Activated CD4-positive, alpha-beta T cell treated with anti-CD3 and anti-CD28 coated beads, Interleukin-2, amount 50 U/mL, for 24 hours (primary cell): ENCODE data around the gene RIPPLY2.
A peak's percentile ranks its signal among the peaks of the same experiment; 100 is the strongest.

ENCODE experiments used
- DNase-seq, 2 donors: peaks; one replicate each; pipeline ENCODE4 v3.0.0-alpha.2; 2020; ENCODE audit warnings: low read depth in 1 of 2, low spot score in 1 of 2

The RIPPLY2 gene

GRCh38 chr6:83859410-83860358 lies 6.5 kb downstream of the RIPPLY2 start, which contains the start of gene CYB5R4:
CYB5R4 (plus strand) TSS chr6:83859689; CDS start chr6:83859783, 94 bp downstream.
- DNase-seq, result peak; percentile 80 to 89

GRCh38 chr6:83860359-83860755 lies 7.2 kb downstream of the RIPPLY2 start:
- DNase-seq, result no peak

- no peak for DNase-seq
Observed at GRCh38 chr6:83860782-83861495, 7.8 kb downstream of the RIPPLY2 start.

GRCh38 chr6:83862776-83863471 lies 9.8 kb downstream of the RIPPLY2 start:
- DNase-seq, result no peak

GRCh38 chr6:83867043-83867442 lies 13.9 kb downstream of the RIPPLY2 start:
- DNase-seq, result no peak

- DNase-seq, result no peak
Observed at GRCh38 chr6:83867527-83868161, 14.5 kb downstream of the RIPPLY2 start.

GRCh38 chr6:83868639-83869038 lies 15.5 kb downstream of the RIPPLY2 start:
- DNase-seq, result no peak

GRCh38 chr6:83870649-83871048 lies 17.5 kb downstream of the RIPPLY2 start:
- no peak for DNase-seq

GRCh38 chr6:83872386-83873118 lies 19.4 kb downstream of the RIPPLY2 start:
- no peak for DNase-seq

GRCh38 chr6:83873869-83874268 lies 20.7 kb downstream of the RIPPLY2 start:
- DNase-seq, result no peak

- DNase-seq, result no peak
Observed at GRCh38 chr6:83875843-83876242, 22.7 kb downstream of the RIPPLY2 start.

- DNase-seq, result no peak
Observed at GRCh38 chr6:83878902-83879644, 25.9 kb downstream of the RIPPLY2 start.

GRCh38 chr6:83879746-83880145 lies 26.6 kb downstream of the RIPPLY2 start:
- DNase-seq, result no peak

GRCh38 chr6:83883240-83883639 lies 30.1 kb downstream of the RIPPLY2 start:
- DNase-seq, result no peak

- DNase-seq, result no peak
Observed at GRCh38 chr6:83884523-83884922, 31.4 kb downstream of the RIPPLY2 start.

- DNase-seq, result no peak
Observed at GRCh38 chr6:83885984-83886383, 32.8 kb downstream of the RIPPLY2 start.

GRCh38 chr6:83889621-83890020 lies 36.5 kb downstream of the RIPPLY2 start:
- DNase-seq, result no peak

GRCh38 chr6:83890520-83890919 lies 37.4 kb downstream of the RIPPLY2 start:
- DNase-seq, result no peak

GRCh38 chr6:83891586-83891985 lies 38.4 kb downstream of the RIPPLY2 start:
- DNase-seq, result no peak

GRCh38 chr6:83893024-83893423 lies 39.9 kb downstream of the RIPPLY2 start:
- DNase-seq, result no peak
